D721Med (cell line): ENCODE measurements around the gene GPRIN2.

ENCODE experiments used
- DNase-seq: peaks from one replicate; pipeline ENCODE4 v3.0.0; 2011; ENCODE audit warnings: low spot score; ENCODE audit not compliant: insufficient read length
- FAIRE-seq: peaks from 2 replicates; lab custom pipeline; 2011; peaks lifted over from hg19 to GRCh38; lab: Jason Lieb, UNC
- TF ChIP-seq, protein P1 (sequence below): IDR thresholded peaks from 2 replicates; pipeline ENCODE4 v1.5.1; 2012; ENCODE audit warnings: mild to moderate bottlenecking, control low read depth; ENCODE audit not compliant: insufficient read depth; ENCODE audit errors: missing control alignments

GPRIN2 gene

DNA sequence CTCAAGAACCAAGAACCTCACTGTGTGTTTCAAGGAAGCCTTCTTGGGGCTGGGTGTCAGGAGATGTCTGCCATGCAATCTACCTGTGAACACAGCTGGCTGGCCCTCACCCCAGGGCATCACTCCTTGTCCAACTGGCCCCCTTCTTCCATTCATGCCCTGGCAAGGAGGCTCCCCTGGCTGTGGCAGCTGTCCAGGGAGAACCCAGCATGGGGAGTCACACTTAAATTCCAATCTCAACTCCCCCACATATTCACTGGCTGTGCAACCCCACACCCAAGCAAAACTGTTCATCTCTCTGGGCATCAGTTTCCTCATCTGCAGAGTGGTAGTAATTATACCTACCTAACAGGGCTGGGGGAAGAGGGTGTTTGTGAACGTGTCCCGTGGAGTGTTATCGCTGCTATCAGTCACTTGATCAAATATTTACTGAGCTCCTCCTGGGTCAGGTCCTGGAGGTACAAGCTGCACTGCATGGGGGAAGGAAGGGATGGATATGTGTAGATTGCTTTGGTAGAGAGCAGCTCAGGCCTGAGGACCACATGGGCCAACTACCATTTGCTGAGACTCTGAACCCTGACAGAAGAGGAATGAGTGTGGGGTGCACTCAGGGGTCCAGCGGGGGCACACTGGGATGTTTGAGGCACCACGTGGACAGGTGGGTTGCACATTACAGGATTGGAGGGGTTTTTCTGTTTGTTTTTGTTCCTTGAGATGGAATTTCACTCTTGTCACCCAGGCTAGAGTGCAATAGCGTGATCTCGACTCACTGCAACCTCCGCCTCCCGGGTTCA, 2.1 kb upstream of the GPRIN2 start:
- no peak for DNase-seq
- TF ChIP-seq, protein P1, sequence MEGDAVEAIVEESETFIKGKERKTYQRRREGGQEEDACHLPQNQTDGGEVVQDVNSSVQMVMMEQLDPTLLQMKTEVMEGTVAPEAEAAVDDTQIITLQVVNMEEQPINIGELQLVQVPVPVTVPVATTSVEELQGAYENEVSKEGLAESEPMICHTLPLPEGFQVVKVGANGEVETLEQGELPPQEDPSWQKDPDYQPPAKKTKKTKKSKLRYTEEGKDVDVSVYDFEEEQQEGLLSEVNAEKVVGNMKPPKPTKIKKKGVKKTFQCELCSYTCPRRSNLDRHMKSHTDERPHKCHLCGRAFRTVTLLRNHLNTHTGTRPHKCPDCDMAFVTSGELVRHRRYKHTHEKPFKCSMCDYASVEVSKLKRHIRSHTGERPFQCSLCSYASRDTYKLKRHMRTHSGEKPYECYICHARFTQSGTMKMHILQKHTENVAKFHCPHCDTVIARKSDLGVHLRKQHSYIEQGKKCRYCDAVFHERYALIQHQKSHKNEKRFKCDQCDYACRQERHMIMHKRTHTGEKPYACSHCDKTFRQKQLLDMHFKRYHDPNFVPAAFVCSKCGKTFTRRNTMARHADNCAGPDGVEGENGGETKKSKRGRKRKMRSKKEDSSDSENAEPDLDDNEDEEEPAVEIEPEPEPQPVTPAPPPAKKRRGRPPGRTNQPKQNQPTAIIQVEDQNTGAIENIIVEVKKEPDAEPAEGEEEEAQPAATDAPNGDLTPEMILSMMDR: no peak
- no peak for FAIRE-seq

DNA sequence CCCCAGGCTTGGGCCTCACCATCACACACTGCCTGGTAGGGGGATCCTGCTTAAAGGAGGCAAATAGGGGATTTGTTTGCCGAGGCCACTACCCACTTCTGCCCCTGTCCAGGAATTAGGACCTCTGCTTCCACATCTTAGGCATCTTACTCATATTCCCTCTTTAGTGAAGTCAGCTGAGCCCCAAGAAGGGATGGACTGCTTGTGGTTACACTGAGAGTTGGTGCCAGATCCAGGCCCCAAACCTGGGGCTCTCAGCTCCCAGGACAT, 1.6 kb upstream of the GPRIN2 start:
- TF ChIP-seq, protein P1: no peak
- DNase-seq: no peak
- FAIRE-seq: no peak

DNA sequence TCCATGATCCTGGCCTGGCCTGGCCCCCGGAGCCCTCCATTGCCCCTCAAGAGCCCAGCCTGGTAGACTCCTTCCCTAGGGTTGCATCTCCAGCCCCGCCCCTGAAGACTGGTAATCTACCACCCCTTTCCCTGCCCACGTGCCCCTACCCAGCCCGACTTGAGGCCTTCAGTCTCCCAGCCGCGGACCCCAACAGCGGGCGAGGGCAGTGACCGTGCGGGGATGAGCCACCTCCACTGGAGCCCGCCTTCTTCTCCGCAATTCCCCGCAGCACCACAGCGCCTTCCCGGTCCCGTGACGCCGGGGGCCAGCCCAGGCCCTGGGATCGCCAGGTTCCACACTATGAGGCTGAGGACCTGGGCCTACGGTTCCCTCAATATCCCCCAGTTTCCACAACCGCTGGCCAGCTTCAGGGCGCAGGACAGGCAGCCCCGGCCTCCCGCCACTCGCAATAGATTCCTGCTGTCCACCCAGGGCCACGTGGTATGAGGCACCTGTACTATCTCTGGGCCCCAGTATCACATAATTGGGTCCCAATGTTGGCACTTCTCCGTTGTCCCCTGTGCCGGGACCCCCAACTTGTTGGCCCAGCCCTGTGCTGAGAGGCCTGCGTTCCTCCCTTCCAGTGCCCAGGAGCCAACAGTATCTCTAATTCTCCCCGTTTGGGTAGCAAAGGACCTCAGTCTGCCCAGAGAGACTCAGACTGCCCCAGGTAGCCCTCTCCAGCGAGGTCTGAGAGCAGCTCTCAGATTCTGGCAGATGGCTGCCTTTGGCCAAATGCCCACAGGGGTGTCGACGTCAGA, 1.1 kb upstream of the GPRIN2 start:
- FAIRE-seq (no peak), DNase-seq (no peak)
- TF ChIP-seq, protein P1: no peak

DNA sequence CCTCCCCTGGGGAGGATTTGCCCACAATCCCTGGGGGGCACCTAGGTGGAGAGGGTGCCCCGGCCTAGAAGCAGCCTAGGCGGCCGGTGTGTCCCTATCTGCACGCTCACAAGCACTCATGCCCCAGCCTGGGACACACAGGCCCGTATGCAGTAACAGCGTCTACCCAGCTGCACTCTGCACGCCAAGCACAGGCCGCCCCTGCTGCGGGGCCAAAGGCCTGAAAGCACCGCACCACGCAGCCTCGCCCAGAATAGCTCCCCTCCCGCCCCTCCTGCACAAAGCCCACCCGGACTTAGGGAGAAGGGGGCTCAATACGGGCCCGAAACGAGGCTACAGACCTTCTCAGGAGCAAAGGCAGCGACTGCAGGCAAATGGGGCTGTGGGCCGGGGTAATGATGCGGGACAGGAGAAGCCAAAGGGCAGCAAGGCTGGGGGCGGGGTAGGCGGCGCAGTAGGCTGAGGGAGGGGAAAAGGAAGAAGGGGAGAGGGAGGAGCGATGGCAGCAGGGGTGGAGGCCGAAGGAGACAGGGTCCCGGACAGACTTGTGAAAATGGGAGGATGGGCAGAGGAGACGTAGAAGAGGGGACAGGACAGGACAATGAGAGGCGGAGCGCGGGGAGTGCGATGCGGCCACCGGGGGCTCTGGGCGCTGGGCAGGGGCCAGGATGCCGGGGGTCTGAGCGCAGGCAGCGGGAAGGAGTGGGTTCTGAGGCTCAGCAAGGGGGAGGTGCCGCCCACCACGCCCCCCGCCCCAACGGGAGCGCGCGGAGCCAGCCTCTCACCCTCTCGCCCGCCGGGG, 544 bp downstream of the GPRIN2 start:
- TF ChIP-seq, protein P1: no peak
- FAIRE-seq (no peak), DNase-seq (no peak)

DNA sequence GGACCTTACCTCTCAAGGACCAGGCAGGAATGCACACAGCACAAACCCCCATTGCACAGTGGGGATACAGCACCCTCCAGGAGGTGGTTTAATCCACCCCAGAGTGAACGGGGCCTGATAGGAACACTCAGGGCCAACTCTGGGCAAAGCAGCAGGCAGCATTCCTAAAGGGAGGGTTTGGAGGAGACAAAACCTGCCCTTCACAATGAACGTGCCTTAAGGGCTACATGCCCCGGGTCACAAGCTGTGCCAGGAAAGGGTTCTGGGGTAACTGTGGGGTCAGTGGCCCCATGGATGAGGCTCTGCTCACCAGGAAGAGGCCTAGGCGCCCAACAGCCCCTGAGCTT, 1.1 kb downstream of the GPRIN2 start:
- DNase-seq (no peak), FAIRE-seq (no peak)
- TF ChIP-seq, protein P1: no peak

DNA sequence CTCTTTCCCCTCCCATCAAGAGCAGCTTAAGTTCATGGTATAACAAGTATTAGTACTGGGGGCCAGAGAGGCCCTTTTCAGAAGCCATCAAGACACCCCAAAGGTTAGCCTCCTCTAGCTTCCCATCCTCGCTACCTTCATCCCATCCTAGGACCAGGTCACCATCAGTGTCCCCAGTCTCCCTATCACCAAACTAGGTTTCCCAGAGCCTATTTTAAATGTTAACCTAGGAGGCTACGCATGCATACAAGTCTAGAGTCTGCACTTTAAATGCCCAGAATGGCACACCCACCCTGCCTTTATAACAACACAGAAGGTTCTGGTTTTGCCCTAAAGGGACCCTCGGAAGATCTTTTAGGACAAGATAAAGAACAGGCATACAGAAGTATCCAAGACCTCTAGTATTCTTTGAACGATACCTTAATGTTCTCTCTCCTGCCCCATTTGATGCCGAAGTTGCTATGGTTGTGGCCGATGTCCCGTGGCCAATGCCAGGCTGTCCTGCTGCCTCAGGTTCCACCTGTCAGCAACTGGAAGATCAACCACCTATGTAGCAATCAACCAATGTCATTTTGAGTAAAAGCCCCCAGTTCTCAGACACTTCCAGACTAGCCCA, 2.2 kb downstream of the GPRIN2 start:
- DNase-seq: no peak
- FAIRE-seq: no peak

More for the DNA sequence above, 2.2 kb downstream of the GPRIN2 start:
- TF ChIP-seq, protein P1: no peak
